Prostate gland (tissue), 2 donors: ENCODE measurements around the gene TNFSF13B.

Experiments used
- POLR2A ChIP-seq: fragments of 450-650 bp; IDR thresholded peaks from one replicate; pipeline ENCODE4 v1.6.1; 2016; ENCODE audit warnings: antibody characterized with exemption, mild to moderate bottlenecking
- TF ChIP-seq, protein P1 (sequence below), 4 experiments: fragments of 200-600 bp in 2 of 4; fragments of 450-650 bp in 2 of 4; sonication (generic) in 2 of 4; IDR thresholded peaks; 1 replicate in 3 of 4; 2 replicates in 1 of 4; pipeline ENCODE4 v1.5.1; 2016 to 2019; ENCODE audit warnings: antibody characterized with exemption in 4 of 4, mild to moderate bottlenecking in 2 of 4, moderate library complexity in 2 of 4

DNA sequence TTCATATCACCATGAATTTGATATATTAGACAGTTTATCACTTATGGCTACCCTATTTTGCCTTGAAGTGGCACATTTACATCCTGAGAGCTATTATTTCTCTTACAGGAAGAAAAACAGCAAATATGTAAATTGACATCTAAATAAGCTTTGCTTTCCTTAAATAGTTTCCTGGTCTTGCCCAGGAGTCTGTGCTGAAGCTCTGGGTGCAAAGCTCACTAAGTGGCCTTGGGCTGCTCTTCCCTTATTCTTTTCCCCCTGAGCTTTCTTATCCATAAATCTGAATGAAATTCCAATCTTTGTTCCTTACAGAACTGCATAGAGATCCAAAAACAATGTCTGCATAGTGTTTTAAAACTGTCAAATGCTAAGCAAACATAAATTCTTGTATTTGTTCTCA lies 56.3 kb downstream of the TNFSF13B start:
- TF ChIP-seq POLR2A = no peak
- TF ChIP-seq, protein P1, sequence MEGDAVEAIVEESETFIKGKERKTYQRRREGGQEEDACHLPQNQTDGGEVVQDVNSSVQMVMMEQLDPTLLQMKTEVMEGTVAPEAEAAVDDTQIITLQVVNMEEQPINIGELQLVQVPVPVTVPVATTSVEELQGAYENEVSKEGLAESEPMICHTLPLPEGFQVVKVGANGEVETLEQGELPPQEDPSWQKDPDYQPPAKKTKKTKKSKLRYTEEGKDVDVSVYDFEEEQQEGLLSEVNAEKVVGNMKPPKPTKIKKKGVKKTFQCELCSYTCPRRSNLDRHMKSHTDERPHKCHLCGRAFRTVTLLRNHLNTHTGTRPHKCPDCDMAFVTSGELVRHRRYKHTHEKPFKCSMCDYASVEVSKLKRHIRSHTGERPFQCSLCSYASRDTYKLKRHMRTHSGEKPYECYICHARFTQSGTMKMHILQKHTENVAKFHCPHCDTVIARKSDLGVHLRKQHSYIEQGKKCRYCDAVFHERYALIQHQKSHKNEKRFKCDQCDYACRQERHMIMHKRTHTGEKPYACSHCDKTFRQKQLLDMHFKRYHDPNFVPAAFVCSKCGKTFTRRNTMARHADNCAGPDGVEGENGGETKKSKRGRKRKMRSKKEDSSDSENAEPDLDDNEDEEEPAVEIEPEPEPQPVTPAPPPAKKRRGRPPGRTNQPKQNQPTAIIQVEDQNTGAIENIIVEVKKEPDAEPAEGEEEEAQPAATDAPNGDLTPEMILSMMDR (IDR thresholded peaks at IDR 0.05) = no peak
